ENCODE measurements around the gene SNX14. TPM values are rescaled to one million over a fixed set of nuclear protein-coding genes. Genes with fewer than 3 reads are reported as not detected.

SNX14 gene
- total RNA-seq, 2 donors from 2014 or later, result 40.7 to 67.2 TPM

GRCh38 chr6:85580118-85580877 lies 13.4 kb downstream of the SNX14 start:
- no peak for DNase-seq (ENCODE audit: low spot score)
- no peaks in the 10 kb centered on the region for H3K27me3 ChIP-seq (replicated peaks; ENCODE audit: insufficient read depth)
- H3K27ac ChIP-seq, result no peak overlapping the region
- no peak for TF ChIP-seq POLR2AphosphoS5 (IDR thresholded peaks at IDR 0.05)
- TF ChIP-seq CTCF (IDR thresholded peaks at IDR 0.05), result no peak
- no peak for TF ChIP-seq POLR2A (IDR thresholded peaks at IDR 0.05)
- intact Hi-C loops (cut with DNase I), result no loop called here
- WGBS, result 89% methylated on average over 5 of the region's 5 CpGs
- H3K36me3 ChIP-seq, result no peaks in the 10 kb centered on the region
- H3K9me3 ChIP-seq, result no peaks in the 10 kb centered on the region
- no peaks in the 10 kb centered on the region for H3K4me1 ChIP-seq (replicated peaks)
- no peak overlapping the region for H3K4me3 ChIP-seq

GRCh38 chr6:85579581-85579980 lies 14.1 kb downstream of the SNX14 start:
- TF ChIP-seq POLR2A (IDR thresholded peaks at IDR 0.05) (no peak), POLR2AphosphoS5 (IDR thresholded peaks at IDR 0.05) (no peak), CTCF (IDR thresholded peaks at IDR 0.05) (no peak)
- no peak for DNase-seq (ENCODE audit: low spot score)
- WGBS, result 74% methylated on average over 4 of the region's 4 CpGs
- H3K27me3 ChIP-seq (replicated peaks; ENCODE audit: insufficient read depth), result no peaks in the 10 kb centered on the region
- H3K4me1 ChIP-seq (replicated peaks), result no peaks in the 10 kb centered on the region
- no peak overlapping the region for H3K4me3 ChIP-seq
- intact Hi-C loops (cut with DNase I), result no loop called here
- H3K9me3 ChIP-seq, result no peaks in the 10 kb centered on the region
- no peak overlapping the region for H3K27ac ChIP-seq
- no peaks in the 10 kb centered on the region for H3K36me3 ChIP-seq

- no peaks in the 10 kb centered on the region for H3K4me1 ChIP-seq (replicated peaks)
Observed at GRCh38 chr6:85576476-85576875, 17.2 kb downstream of the SNX14 start.

GRCh38 chr6:85574932-85575598 lies 18.6 kb downstream of the SNX14 start:
- intact Hi-C loops (cut with DNase I), result no loop called here
- Histone ChIP-seq H3K9me3 (no peaks in the 10 kb centered on the region), H3K36me3 (no peaks in the 10 kb centered on the region), H3K4me3 (no peak overlapping the region), H3K4me1 (replicated peaks) (no peaks in the 10 kb centered on the region), H3K27me3 (replicated peaks; ENCODE audit: insufficient read depth) (no peaks in the 10 kb centered on the region), H3K27ac (no peak overlapping the region)
- no peak for DNase-seq (ENCODE audit: low spot score)
- no peak for TF ChIP-seq POLR2A (IDR thresholded peaks at IDR 0.05)
- TF ChIP-seq CTCF (IDR thresholded peaks at IDR 0.05), result no peak
- TF ChIP-seq POLR2AphosphoS5 (IDR thresholded peaks at IDR 0.05), result peak; percentile 2

More at GRCh38 chr6:85576476-85576875, 17.2 kb downstream of the SNX14 start:
- 80% methylated on average over 2 of the region's 2 CpGs for WGBS
- H3K4me3 ChIP-seq, result no peak overlapping the region
- intact Hi-C loops (cut with DNase I), result no loop called here
- TF ChIP-seq POLR2A (IDR thresholded peaks at IDR 0.05) (no peak), POLR2AphosphoS5 (IDR thresholded peaks at IDR 0.05) (no peak), CTCF (IDR thresholded peaks at IDR 0.05) (no peak)
- H3K27me3 ChIP-seq (replicated peaks; ENCODE audit: insufficient read depth), result no peaks in the 10 kb centered on the region
- no peaks in the 10 kb centered on the region for H3K36me3 ChIP-seq
- H3K9me3 ChIP-seq, result no peaks in the 10 kb centered on the region
- H3K27ac ChIP-seq, result no peak overlapping the region
- no peak for DNase-seq (ENCODE audit: low spot score)

GRCh38 chr6:85569323-85569722 lies 24.3 kb downstream of the SNX14 start:
- intact Hi-C loops (cut with DNase I), result no loop called here
- no peak for TF ChIP-seq POLR2A (IDR thresholded peaks at IDR 0.05)
- no peak for TF ChIP-seq POLR2AphosphoS5 (IDR thresholded peaks at IDR 0.05)
- no peak for TF ChIP-seq CTCF (IDR thresholded peaks at IDR 0.05)
- no peak for DNase-seq (ENCODE audit: low spot score)
- Histone ChIP-seq H3K9me3 (no peaks in the 10 kb centered on the region), H3K27me3 (replicated peaks; ENCODE audit: insufficient read depth) (no peaks in the 10 kb centered on the region), H3K27ac (no peak overlapping the region), H3K4me1 (replicated peaks) (no peaks in the 10 kb centered on the region), H3K36me3 (no peaks in the 10 kb centered on the region), H3K4me3 (no peak overlapping the region)
